Hindlimb muscle (tissue), 1 donor: ENCODE results near the gene SPX. TPM values are rescaled to one million over a fixed set of nuclear protein-coding genes. Genes with fewer than 3 reads are reported as not detected.
A peak's percentile ranks its signal among the peaks of the same experiment; 100 is the strongest.

Source experiments
- DNase-seq: peaks from one replicate; pipeline ENCODE4 v3.0.0-alpha.2; 2013
- polyA plus RNA-seq: library from polyadenylated mRNA; unstranded; fragments of 120-200 nt; gene quantifications from one replicate; pipeline ENCODE4 v1.2.1, GENCODE V29; 2013; ENCODE audit not compliant: insufficient read length

Gene SPX
- polyA plus RNA-seq, 1 donor: 32.7 TPM

- DNase-seq: no peak
These were observed 13.7 kb downstream of the SPX start for GRCh38 chr12:21539797-21540196.

GRCh38 chr12:21541773-21542172 is 15.7 kb downstream of the SPX start:
- no peak for DNase-seq

- no peak for DNase-seq
These were observed 16.3 kb downstream of the SPX start for GRCh38 chr12:21542403-21542802.

- DNase-seq: no peak
These were observed 17.1 kb downstream of the SPX start for GRCh38 chr12:21543151-21543550.

GRCh38 chr12:21545557-21545956 is 19.5 kb downstream of the SPX start:
- no peak for DNase-seq

GRCh38 chr12:21546716-21547115 is 20.6 kb downstream of the SPX start:
- DNase-seq: no peak

GRCh38 chr12:21547437-21547836 is 21.3 kb downstream of the SPX start:
- DNase-seq: no peak

GRCh38 chr12:21551841-21552465 is 25.9 kb downstream of the SPX start:
- DNase-seq: peak; percentile 69

GRCh38 chr12:21552635-21553328 is 26.7 kb downstream of the SPX start:
- DNase-seq: no peak

GRCh38 chr12:21553329-21553675 is 27.2 kb downstream of the SPX start:
- DNase-seq: peak; percentile 44

- no peak for DNase-seq
These were observed 32.1 kb downstream of the SPX start for GRCh38 chr12:21558100-21558679.

GRCh38 chr12:21559855-21560569 is 33.9 kb downstream of the SPX start:
- DNase-seq: no peak

- no peak for DNase-seq
These were observed 35.1 kb downstream of the SPX start for GRCh38 chr12:21561158-21561557.

GRCh38 chr12:21562859-21563258 is 36.8 kb downstream of the SPX start:
- DNase-seq: no peak

GRCh38 chr12:21566223-21566906 is 40.3 kb downstream of the SPX start:
- no peak for DNase-seq

GRCh38 chr12:21566907-21567394 is 40.9 kb downstream of the SPX start:
- peak; percentile 24 for DNase-seq

- DNase-seq: no peak
These were observed 42.0 kb downstream of the SPX start for GRCh38 chr12:21568115-21568514.

- no peak for DNase-seq
These were observed 45.0 kb downstream of the SPX start for GRCh38 chr12:21571046-21571445.

GRCh38 chr12:21573733-21574358 is 47.8 kb downstream of the SPX start:
- no peak for DNase-seq

GRCh38 chr12:21576431-21576830 is 50.3 kb downstream of the SPX start:
- no peak for DNase-seq

GRCh38 chr12:21577516-21577915 is 51.4 kb downstream of the SPX start:
- DNase-seq: no peak
